ENCODE results near the gene TIMM10. TPM values are rescaled to one million over a fixed set of nuclear protein-coding genes. Genes with fewer than 3 reads are reported as not detected.
A peak's percentile ranks its signal among the peaks of the same experiment; 100 is the strongest.

The TIMM10 gene
- total RNA-seq, 1 donor from 2014 or later: 19.1 TPM

DNA sequence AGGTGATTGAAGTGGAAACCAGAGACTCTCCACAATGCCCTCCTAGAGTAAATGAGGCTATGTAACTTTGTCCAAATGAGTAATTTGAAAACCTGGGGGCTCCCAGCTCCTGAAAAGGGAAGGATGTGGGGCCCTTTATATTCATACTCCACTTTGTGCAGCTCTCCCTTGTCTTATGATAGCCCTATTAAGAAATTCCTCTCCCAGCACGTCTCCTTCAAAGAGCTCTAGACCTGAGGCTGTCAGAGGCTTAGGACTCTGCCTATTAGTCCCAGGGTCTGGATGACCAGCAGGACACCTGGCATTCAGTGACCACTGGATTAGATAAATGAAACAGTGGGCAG, 17.1 kb downstream of the TIMM10 start:
- no peak overlapping the region for H3K4me2 ChIP-seq
- no peak overlapping the region for H2AFZ ChIP-seq (replicated peaks)
- peaks cover 15% of the 10 kb centered on the region for H4K20me1 ChIP-seq (ENCODE audit: low read depth)
- Mint-ChIP-seq H3K4me1 (peaks cover 10% of the 10 kb centered on the region), H3K4me3 (peak overlapping the region; percentile 74), H3K36me3 (no peaks in the 10 kb centered on the region), H3K27me3 (ENCODE audit: insufficient read depth, low read depth) (peaks cover 46% of the 10 kb centered on the region), H3K27ac (no peak overlapping the region), H3K9me3 (peaks cover 2% of the 10 kb centered on the region)
- H3K27me3 ChIP-seq: peaks cover 65% of the 10 kb centered on the region
- H3K79me2 ChIP-seq (ENCODE audit: low read depth): no peaks in the 10 kb centered on the region
- H3F3A ChIP-seq (ENCODE audit: low read depth): peaks cover 26% of the 10 kb centered on the region
- peaks cover 16% of the 10 kb centered on the region for H3K4me1 ChIP-seq
- H3K9ac ChIP-seq: no peak overlapping the region
- no peak for DNase-seq (ENCODE audit: low spot score)
- no peak overlapping the region for H3K4me3 ChIP-seq
- no peaks in the 10 kb centered on the region for H3K36me3 ChIP-seq
- H3K9me3 ChIP-seq (ENCODE audit: low read depth): no peaks in the 10 kb centered on the region
- no peak overlapping the region for H3K27ac ChIP-seq
- TF ChIP-seq CTCF (IDR thresholded peaks at IDR 0.05): no peak
- TF ChIP-seq EZH2phosphoT487 (IDR thresholded peaks at IDR 0.05): no peak
- no peak for TF ChIP-seq EZH2 (IDR thresholded peaks at IDR 0.05)

GRCh38 chr11:57512646-57513451, 17.7 kb downstream of the TIMM10 start:
- Histone ChIP-seq H3K27me3 (peaks cover 62% of the 10 kb centered on the region), H2AFZ (replicated peaks) (no peak overlapping the region), H3K4me2 (no peak overlapping the region), H3K36me3 (no peaks in the 10 kb centered on the region), H3K4me1 (peaks cover 16% of the 10 kb centered on the region), H4K20me1 (ENCODE audit: low read depth) (peaks cover 15% of the 10 kb centered on the region), H3K79me2 (ENCODE audit: low read depth) (no peaks in the 10 kb centered on the region), H3K27ac (no peak overlapping the region), H3K9ac (no peak overlapping the region), H3K9me3 (ENCODE audit: low read depth) (no peaks in the 10 kb centered on the region), H3K4me3 (no peak overlapping the region), H3F3A (ENCODE audit: low read depth) (peaks cover 26% of the 10 kb centered on the region)
- Mint-ChIP-seq H3K36me3 (no peaks in the 10 kb centered on the region), H3K4me1 (peaks cover 10% of the 10 kb centered on the region), H3K27ac (no peak overlapping the region), H3K4me3 (no peak overlapping the region), H3K27me3 (ENCODE audit: insufficient read depth, low read depth) (peaks cover 46% of the 10 kb centered on the region), H3K9me3 (peaks cover 2% of the 10 kb centered on the region)
- DNase-seq (ENCODE audit: low spot score): no peak
- TF ChIP-seq EZH2 (IDR thresholded peaks at IDR 0.05): no peak
- no peak for TF ChIP-seq EZH2phosphoT487 (IDR thresholded peaks at IDR 0.05)
- no peak for TF ChIP-seq CTCF (IDR thresholded peaks at IDR 0.05)

DNA sequence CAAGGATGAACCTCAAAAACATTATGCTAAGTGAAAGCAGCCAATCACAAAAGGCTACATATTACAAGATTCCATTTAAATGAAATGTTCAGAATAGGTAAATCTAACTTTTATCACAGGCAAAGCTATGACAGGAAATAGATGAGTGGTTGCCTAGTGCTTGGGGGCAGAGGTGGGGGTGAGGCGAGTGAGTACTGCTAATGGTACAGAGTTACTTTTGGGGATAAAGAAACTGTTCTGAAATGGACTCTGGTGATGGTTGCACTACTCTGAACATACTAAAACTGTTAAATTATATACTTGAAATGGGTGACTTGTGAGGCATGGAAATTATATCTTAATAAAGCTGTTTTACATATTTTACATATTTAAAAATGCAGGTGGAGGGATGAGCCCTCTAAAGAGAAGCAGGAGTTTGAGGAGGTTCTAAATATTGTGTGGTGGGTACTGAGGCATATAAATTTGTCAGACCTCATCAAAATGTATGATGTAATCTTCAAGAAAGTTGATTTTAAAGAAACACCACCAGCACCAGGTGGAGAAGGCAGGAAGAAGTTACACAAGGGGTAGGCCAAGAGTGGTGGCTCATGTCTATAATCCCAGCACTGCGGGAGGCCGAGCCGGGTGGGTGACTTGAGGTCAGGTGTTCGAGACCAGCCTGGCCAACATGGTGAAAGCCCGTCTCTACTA, 18.7 kb downstream of the TIMM10 start:
- Mint-ChIP-seq H3K9me3 (no peaks in the 10 kb centered on the region), H3K4me3 (no peak overlapping the region), H3K36me3 (no peaks in the 10 kb centered on the region), H3K27me3 (ENCODE audit: insufficient read depth, low read depth) (peaks cover 39% of the 10 kb centered on the region), H3K27ac (no peak overlapping the region), H3K4me1 (peaks cover 10% of the 10 kb centered on the region)
- peaks cover 15% of the 10 kb centered on the region for H4K20me1 ChIP-seq (ENCODE audit: low read depth)
- H3K36me3 ChIP-seq: no peaks in the 10 kb centered on the region
- H3K27me3 ChIP-seq: peaks cover 52% of the 10 kb centered on the region
- H3K9ac ChIP-seq: no peak overlapping the region
- H3K4me3 ChIP-seq: no peak overlapping the region
- H3K9me3 ChIP-seq (ENCODE audit: low read depth): no peaks in the 10 kb centered on the region
- H2AFZ ChIP-seq (replicated peaks): no peak overlapping the region
- no peaks in the 10 kb centered on the region for H3K79me2 ChIP-seq (ENCODE audit: low read depth)
- H3F3A ChIP-seq (ENCODE audit: low read depth): peaks cover 25% of the 10 kb centered on the region
- no peak overlapping the region for H3K4me2 ChIP-seq
- H3K27ac ChIP-seq: no peak overlapping the region
- no peak for DNase-seq (ENCODE audit: low spot score)
- H3K4me1 ChIP-seq: peaks cover 16% of the 10 kb centered on the region
- TF ChIP-seq EZH2 (IDR thresholded peaks at IDR 0.05) (no peak), CTCF (IDR thresholded peaks at IDR 0.05) (no peak), EZH2phosphoT487 (IDR thresholded peaks at IDR 0.05) (no peak)
